GM21447 (cell line): ENCODE measurements around the gene HP.
"Not testable (repeated sequence)": the region's sequence is repeated elsewhere in the genome, so short reads cannot be mapped to it uniquely, and the experiment has no call there.

ENCODE experiments used
- ATAC-seq: cut with Tn5 transposase; IDR thresholded peaks from one replicate; pipeline ENCODE4 v1.9.1; 2021; ENCODE audit not compliant: unreplicated experiment

HP gene

DNA sequence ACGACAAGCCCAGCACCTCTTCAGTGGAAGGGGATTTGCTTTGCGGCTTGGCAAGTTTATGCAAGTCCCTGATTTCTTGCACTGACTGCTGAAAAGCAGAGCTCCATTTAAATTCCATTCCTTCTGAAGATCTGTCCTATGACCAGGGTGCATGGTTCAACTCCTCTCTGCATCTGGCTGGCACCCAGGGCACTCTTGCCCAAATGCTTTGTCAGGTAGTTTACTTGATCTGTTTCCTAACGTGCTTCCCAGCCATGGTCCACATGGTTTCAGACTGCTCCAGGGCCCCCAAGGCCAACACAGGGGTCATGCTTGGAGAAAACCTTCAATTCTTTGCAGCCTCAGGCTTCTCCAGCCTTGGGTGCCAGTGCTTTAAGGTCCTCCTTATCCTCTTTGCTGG is 11.2 kb upstream of the HP start:
- no peak for ATAC-seq

- no peak for ATAC-seq
Observed at GRCh38 chr16:72043539-72043938, 10.8 kb upstream of the HP start.

DNA sequence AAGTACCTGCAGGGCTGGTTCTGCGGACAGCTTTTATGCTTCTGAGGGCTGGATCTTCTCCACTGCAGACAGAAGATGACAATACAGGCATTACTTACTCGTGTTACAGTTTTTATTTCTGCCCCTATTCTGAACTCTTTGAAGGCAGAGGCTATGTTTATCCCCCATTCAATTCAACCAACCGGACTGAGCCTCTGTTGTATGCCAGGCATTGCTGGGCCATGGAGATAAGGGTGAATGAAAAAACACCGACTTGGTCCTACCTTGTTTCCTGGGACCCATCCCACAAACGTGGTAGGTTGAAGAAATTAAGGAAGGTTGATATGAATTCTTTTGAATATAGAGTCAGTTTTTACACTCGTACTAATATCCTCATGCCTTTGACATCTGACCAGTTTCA is 10.0 kb upstream of the HP start:
- ATAC-seq: no peak

GRCh38 chr16:72044825-72045359 is 9.4 kb upstream of the HP start:
- ATAC-seq: no peak

- no peak for ATAC-seq
Observed at GRCh38 chr16:72049110-72049509, 5.2 kb upstream of the HP start.

DNA sequence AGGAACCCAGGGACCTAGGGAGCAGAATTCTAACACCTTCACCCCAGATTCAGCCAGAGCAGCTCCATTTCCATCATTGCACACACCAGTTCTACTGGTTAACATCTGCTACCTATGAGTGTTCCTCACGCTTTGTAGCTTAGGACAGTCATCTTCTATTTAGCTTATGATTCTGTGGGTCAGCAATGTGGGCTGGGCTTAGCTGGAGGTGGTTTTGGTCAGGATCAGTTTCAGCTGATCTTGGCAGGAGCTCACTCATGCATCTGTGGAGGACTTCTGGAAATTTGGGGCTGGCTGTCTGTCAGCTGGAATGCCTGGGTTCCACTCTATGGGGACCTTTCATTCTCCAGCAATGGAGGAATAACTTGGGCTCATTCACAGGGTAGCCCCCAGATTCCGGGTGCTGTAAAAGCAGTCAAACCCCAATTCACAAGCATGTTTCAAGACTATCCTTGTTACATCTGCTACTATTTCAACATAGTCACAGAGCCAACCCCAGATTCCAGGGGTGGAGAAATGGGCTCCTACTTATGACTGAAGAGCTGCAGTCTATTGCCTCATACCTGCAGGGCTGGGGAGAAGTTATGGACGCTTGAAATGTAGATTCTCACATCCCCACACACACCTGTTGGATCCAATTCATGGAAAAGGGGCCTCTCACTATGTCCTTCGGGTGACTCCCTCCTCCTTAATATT is 3.4 kb upstream of the HP start:
- no peak for ATAC-seq

DNA sequence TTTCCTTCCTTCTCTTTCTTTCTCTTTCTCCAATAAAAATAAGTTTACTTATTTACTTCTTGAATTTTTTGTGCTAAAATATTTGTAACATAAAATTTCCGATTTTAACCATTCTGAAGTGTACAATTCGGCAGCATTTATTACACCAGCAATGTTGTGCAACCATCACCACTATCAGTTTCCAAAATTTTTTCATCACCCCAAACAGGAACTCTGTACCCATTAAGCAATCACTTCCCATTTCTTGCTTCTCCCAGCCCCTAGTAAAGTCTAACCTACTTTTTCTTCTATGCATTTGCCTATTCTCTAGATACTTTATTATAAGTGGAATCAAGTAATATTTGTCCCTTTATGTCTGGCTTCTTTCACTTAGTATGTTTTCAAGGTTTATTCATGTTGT is 2.5 kb upstream of the HP start:
- no peak for ATAC-seq

DNA sequence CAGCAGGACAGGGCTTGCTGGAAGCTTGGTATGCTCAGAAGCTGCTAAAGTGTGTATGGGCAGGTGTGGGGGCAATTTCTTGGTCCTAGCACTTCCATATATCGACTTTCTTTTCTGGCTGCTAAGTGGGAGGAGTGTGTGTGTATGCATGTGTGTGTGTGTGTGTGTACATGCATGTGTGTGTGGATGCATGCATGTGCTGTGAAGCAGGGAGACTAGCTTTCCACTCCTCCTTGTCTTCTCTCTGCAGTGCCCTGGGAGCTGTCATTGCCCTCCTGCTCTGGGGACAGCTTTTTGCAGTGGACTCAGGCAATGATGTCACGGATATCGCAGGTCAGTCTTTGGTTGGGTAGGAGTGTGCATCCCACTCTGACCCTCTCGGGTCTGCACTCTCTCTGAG is 1.6 kb downstream of the HP start:
- ATAC-seq: no peak

DNA sequence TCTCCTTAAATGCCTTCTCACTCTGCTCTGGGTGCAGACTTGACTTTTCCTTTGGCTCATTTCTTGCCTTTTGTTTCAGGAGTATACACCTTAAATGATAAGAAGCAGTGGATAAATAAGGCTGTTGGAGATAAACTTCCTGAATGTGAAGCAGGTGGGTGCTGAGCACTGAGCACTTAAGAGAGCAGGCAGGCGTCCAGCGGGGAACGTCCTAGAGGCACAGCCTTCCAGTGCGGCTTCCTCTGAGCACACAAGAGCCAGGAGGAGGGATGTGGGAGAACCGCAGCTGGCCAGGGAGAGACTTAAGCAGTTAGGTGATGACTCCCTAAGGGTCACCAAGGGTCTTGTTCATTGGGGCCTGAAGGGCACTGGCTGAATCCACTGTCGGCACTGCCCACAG is 3.0 kb downstream of the HP start:
- not testable (repeated sequence) for ATAC-seq

DNA sequence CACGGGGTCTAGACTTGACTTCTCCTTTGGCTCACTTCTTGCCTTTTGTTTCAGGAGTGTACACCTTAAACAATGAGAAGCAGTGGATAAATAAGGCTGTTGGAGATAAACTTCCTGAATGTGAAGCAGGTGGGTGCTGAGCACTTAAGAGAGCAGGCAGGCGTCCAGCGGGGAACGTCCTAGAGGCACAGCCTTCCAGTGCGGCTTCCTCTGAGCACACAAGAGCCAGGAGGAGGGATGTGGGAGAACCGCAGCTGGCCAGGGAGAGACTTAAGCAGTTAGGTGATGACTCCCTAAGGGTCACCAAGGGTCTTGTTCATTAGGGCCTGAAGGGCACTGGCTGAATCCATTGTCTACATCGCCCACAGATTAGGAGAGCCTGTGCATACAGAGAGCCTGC is 4.8 kb downstream of the HP start:
- ATAC-seq: not testable (repeated sequence)

DNA sequence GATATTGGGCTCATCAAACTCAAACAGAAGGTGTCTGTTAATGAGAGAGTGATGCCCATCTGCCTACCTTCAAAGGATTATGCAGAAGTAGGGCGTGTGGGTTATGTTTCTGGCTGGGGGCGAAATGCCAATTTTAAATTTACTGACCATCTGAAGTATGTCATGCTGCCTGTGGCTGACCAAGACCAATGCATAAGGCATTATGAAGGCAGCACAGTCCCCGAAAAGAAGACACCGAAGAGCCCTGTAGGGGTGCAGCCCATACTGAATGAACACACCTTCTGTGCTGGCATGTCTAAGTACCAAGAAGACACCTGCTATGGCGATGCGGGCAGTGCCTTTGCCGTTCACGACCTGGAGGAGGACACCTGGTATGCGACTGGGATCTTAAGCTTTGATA is 6.1 kb downstream of the HP start:
- ATAC-seq: no peak

DNA sequence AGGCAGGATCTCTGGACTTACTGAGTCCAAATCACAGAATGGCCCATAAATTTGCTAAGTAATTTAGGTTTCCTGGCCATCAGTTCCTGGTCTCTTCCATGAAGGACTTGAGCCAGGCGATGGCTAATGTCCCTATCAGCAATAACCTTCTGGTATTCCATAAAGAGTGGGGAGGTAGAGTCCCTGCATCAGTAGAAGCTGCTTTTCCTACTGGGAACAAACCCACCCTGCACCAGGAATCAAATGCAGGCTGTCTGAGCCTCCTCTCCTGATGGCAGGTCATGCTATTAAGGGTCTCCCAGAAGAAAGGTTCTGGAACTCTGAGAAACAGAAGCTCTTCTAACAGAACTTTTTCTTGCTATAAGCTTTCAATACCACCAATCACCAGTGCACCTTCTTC is 7.3 kb downstream of the HP start:
- ATAC-seq: no peak

GRCh38 chr16:72064361-72064894 is 10.1 kb downstream of the HP start:
- ATAC-seq: no peak

DNA sequence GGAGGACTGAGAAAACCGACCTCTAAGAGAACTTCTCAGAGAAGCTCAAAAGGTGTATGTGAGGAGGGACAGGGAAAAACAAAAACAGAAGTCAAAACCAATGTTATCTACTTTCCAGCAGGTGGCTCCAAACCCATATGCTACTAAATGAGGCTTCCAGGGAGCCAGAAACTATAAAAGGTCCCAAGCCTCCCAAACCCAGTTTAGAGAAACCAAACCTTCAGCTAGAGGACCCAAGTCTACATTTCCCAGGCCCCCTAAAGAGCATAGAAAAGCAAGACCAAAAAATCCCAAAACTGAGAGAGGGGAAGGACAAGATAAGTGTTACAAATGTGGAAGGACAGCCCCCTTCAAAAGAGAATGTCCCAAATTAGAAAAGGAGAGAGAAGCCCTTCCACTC is 12.4 kb downstream of the HP start:
- ATAC-seq: no peak

DNA sequence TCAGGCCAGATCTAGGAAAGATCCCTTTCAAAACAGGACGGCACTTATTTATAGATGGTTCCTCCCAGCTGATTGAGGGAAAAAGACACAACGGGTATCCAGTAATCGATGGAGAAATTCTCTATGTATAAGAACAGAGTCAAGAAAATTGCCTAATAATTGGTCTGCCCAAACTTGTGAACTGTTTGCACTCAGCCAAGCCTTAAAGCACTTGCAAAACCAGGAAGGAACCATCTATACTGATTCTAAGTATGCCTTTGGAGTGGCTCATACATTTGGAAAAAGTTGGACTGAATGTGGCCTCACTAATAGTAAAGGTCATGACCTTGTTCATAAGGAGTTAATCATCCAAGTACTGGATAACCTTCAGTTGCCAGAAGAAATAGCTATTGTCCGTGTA is 14.6 kb downstream of the HP start:
- no peak for ATAC-seq

- no peak for ATAC-seq
Observed at GRCh38 chr16:72072514-72073342, 18.4 kb downstream of the HP start.

DNA sequence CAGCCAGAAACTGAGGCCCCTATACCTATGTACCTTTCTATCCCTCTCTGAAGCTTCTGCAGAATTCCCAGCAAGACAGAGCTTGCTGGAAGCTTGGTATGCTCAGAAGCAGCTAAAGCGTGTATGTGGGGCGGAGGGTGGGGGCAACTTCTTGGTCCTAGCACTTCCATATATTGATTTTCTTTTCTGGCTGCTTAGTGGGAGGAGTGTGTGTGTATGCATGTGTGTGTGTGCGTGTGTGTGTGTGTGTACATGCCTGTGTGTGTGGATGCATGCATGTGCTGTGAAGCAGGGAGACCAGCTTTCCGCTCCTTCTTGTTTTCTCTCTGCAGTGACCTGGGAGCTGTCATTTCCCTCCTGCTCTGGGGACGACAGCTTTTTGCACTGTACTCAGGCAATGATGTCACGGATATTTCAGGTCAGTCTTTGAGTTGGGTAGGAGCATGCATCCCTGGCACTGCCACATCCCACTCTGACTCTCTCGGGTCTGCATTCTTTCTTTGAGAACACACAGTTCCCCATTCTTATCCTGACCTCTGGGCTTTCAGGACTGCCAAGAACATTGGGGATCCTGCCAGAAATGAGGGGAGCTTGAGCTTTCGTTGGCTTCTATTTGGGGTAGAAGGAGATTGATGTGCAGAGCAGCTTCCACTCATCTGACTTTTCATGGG is 19.4 kb downstream of the HP start:
- no peak for ATAC-seq

DNA sequence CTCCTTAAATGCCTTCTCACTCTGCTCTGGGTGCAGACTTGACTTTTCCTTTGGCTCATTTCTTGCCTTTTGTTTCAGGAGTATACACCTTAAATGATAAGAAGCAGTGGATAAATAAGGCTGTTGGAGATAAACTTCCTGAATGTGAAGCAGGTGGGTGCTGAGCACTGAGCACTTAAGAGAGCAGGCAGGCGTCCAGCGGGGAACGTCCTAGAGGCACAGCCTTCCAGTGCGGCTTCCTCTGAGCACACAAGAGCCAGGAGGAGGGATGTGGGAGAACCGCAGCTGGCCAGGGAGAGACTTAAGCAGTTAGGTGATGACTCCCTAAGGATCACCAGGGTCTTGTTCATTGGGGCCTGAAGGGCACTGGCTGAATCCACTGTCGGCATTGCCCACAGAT is 20.8 kb downstream of the HP start:
- ATAC-seq: not testable (repeated sequence)

DNA sequence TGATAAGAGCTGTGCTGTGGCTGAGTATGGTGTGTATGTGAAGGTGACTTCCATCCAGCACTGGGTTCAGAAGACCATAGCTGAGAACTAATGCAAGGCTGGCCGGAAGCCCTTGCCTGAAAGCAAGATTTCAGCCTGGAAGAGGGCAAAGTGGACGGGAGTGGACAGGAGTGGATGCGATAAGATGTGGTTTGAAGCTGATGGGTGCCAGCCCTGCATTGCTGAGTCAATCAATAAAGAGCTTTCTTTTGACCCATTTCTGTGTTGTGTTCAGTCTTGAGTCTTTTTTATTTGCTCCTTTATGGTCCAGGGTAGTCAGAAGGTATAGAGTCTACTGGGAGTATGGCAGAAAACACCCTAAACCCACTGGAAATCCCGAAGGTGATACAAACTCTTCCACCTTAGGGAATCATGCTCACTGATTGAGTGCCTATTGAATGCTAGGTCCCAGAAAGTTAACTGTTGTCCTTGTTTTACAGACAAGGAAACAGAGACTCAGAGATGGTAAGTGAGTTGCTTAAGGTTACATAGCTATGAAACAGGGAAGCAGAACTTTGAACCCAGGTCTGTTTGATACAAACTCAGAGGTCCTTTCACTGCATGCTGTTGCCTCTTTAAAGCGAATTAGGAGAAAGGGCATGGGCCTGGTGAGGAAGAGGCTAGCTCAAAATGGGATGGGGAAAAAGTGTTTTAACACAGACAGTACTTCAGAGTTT is 22.8 kb downstream of the HP start:
- not testable (repeated sequence) for ATAC-seq

GRCh38 chr16:72083778-72084404 is 29.6 kb downstream of the HP start:
- no peak for ATAC-seq
